Measurements from ENCODE around the gene AK1. TPM values are rescaled to one million over a fixed set of nuclear protein-coding genes. Genes with fewer than 3 reads are reported as not detected.

Gene AK1
- total and polyA plus RNA-seq, 2 experiments from 2014 or later, result 16.2 to 35.5 TPM

DNA sequence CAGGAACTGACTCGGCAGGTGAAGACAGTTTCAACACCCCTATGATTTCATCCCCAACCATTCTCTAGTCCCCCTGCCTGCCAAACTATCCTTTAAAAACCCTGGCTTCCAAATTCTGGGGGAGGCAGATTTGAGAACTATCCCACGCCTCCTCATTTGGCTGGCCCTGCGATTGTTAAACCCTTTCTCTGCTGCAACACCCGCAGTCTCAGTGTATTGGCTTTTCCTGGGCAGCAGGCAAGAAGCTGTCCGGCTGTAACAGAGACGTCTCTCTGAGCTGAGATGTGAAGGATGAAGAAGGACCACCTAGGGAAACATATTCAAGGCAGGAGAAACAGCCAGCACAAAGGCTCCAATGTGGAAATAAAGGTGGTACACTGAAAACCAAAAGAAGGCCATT is 15.4 kb upstream of the AK1 start:
- ATAC-seq (no peak), DNase-seq (ENCODE audit: low spot score) (no peak)
- H3K36me3 ChIP-seq (ENCODE audit: insufficient read depth), result peaks cover 35% of the 10 kb centered on the region
- H4K20me1 ChIP-seq (replicated peaks; ENCODE audit: insufficient read depth), result peaks cover 18% of the 10 kb centered on the region
- H3K36me3 Mint-ChIP-seq (ENCODE audit: low read depth), result peaks cover 57% of the 10 kb centered on the region
- H3K27ac ChIP-seq (ENCODE audit: low read depth), result no peak overlapping the region
- H3K4me3 Mint-ChIP-seq, result no peak overlapping the region
- H2AFZ ChIP-seq, result no peak overlapping the region
- peaks cover 7% of the 10 kb centered on the region for H3F3A ChIP-seq (replicated peaks; ENCODE audit: low read depth)
- no peak overlapping the region for H3K4me3 ChIP-seq
- peaks cover 8% of the 10 kb centered on the region for H3K27me3 Mint-ChIP-seq (ENCODE audit: insufficient read depth, low read depth, poor library complexity)
- H3K27me3 ChIP-seq (ENCODE audit: insufficient read depth), result no peaks in the 10 kb centered on the region
- H3K9me2 ChIP-seq (ENCODE audit: insufficient read depth), result no peaks in the 10 kb centered on the region
- no peak overlapping the region for H3K27ac Mint-ChIP-seq
- TF ChIP-seq JUNB (IDR thresholded peaks at IDR 0.05; ENCODE audit: unreplicated experiment) (no peak), CREB1 (CRISPR knock-in tag; IDR thresholded peaks at IDR 0.05; ENCODE audit: low read depth) (no peak), STAT1 (IDR thresholded peaks at IDR 0.05; ENCODE audit: unreplicated experiment) (no peak), EZH2phosphoT487 (IDR thresholded peaks at IDR 0.05; ENCODE audit: unreplicated experiment) (no peak), NANOG (IDR thresholded peaks at IDR 0.05; ENCODE audit: borderline replicate concordance) (no peak)
- TF ChIP-seq, protein P1, sequence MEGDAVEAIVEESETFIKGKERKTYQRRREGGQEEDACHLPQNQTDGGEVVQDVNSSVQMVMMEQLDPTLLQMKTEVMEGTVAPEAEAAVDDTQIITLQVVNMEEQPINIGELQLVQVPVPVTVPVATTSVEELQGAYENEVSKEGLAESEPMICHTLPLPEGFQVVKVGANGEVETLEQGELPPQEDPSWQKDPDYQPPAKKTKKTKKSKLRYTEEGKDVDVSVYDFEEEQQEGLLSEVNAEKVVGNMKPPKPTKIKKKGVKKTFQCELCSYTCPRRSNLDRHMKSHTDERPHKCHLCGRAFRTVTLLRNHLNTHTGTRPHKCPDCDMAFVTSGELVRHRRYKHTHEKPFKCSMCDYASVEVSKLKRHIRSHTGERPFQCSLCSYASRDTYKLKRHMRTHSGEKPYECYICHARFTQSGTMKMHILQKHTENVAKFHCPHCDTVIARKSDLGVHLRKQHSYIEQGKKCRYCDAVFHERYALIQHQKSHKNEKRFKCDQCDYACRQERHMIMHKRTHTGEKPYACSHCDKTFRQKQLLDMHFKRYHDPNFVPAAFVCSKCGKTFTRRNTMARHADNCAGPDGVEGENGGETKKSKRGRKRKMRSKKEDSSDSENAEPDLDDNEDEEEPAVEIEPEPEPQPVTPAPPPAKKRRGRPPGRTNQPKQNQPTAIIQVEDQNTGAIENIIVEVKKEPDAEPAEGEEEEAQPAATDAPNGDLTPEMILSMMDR (conservative IDR thresholded peaks at IDR 0.05; ENCODE audit: low read depth in 2 of 2), result no peak
- TF ChIP-seq, protein P2, sequence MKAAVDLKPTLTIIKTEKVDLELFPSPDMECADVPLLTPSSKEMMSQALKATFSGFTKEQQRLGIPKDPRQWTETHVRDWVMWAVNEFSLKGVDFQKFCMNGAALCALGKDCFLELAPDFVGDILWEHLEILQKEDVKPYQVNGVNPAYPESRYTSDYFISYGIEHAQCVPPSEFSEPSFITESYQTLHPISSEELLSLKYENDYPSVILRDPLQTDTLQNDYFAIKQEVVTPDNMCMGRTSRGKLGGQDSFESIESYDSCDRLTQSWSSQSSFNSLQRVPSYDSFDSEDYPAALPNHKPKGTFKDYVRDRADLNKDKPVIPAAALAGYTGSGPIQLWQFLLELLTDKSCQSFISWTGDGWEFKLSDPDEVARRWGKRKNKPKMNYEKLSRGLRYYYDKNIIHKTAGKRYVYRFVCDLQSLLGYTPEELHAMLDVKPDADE (IDR thresholded peaks at IDR 0.05), result no peak
- TF ChIP-seq, protein P3, sequence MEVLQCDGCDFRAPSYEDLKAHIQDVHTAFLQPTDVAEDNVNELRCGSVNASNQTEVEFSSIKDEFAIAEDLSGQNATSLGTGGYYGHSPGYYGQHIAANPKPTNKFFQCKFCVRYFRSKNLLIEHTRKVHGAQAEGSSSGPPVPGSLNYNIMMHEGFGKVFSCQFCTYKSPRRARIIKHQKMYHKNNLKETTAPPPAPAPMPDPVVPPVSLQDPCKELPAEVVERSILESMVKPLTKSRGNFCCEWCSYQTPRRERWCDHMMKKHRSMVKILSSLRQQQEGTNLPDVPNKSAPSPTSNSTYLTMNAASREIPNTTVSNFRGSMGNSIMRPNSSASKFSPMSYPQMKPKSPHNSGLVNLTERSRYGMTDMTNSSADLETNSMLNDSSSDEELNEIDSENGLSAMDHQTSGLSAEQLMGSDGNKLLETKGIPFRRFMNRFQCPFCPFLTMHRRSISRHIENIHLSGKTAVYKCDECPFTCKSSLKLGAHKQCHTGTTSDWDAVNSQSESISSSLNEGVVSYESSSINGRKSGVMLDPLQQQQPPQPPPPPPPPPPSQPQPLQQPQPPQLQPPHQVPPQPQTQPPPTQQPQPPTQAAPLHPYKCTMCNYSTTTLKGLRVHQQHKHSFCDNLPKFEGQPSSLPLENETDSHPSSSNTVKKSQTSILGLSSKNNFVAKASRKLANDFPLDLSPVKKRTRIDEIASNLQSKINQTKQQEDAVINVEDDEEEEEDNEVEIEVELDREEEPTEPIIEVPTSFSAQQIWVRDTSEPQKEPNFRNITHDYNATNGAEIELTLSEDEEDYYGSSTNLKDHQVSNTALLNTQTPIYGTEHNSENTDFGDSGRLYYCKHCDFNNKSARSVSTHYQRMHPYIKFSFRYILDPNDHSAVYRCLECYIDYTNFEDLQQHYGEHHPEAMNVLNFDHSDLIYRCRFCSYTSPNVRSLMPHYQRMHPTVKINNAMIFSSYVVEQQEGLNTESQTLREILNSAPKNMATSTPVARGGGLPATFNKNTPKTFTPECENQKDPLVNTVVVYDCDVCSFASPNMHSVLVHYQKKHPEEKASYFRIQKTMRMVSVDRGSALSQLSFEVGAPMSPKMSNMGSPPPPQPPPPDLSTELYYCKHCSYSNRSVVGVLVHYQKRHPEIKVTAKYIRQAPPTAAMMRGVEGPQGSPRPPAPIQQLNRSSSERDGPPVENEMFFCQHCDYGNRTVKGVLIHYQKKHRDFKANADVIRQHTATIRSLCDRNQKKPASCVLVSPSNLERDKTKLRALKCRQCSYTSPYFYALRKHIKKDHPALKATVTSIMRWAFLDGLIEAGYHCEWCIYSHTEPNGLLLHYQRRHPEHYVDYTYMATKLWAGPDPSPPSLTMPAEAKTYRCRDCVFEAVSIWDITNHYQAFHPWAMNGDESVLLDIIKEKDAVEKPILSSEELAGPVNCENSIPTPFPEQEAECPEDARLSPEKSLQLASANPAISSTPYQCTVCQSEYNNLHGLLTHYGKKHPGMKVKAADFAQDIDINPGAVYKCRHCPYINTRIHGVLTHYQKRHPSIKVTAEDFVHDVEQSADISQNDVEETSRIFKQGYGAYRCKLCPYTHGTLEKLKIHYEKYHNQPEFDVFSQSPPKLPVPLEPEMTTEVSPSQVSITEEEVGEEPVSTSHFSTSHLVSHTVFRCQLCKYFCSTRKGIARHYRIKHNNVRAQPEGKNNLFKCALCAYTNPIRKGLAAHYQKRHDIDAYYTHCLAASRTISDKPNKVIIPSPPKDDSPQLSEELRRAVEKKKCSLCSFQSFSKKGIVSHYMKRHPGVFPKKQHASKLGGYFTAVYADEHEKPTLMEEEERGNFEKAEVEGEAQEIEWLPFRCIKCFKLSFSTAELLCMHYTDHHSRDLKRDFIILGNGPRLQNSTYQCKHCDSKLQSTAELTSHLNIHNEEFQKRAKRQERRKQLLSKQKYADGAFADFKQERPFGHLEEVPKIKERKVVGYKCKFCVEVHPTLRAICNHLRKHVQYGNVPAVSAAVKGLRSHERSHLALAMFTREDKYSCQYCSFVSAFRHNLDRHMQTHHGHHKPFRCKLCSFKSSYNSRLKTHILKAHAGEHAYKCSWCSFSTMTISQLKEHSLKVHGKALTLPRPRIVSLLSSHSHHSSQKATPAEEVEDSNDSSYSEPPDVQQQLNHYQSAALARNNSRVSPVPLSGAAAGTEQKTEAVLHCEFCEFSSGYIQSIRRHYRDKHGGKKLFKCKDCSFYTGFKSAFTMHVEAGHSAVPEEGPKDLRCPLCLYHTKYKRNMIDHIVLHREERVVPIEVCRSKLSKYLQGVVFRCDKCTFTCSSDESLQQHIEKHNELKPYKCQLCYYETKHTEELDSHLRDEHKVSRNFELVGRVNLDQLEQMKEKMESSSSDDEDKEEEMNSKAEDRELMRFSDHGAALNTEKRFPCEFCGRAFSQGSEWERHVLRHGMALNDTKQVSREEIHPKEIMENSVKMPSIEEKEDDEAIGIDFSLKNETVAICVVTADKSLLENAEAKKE (CRISPR knock-in tag; IDR thresholded peaks at IDR 0.05), result no peak
- peaks cover 8% of the 10 kb centered on the region for H3K4me1 Mint-ChIP-seq
- H3K79me2 ChIP-seq (replicated peaks; ENCODE audit: insufficient read depth), result peaks cover 6% of the 10 kb centered on the region
- H3K4me1 ChIP-seq (ENCODE audit: insufficient read depth), result peaks cover 11% of the 10 kb centered on the region
- H3K9me3 Mint-ChIP-seq, result no peaks in the 10 kb centered on the region
- H3K4me2 ChIP-seq, result no peak overlapping the region

Data from GM23338 (cell line).